GM18868 (cell line): Measurements from ENCODE around the gene OLIG2.

Experiments
- ATAC-seq: cut with Tn5 transposase; IDR thresholded peaks from one replicate; pipeline ENCODE4 v1.9.1; 2021; ENCODE audit warnings: mild to moderate bottlenecking, moderate library complexity; ENCODE audit not compliant: unreplicated experiment

The OLIG2 gene

DNA sequence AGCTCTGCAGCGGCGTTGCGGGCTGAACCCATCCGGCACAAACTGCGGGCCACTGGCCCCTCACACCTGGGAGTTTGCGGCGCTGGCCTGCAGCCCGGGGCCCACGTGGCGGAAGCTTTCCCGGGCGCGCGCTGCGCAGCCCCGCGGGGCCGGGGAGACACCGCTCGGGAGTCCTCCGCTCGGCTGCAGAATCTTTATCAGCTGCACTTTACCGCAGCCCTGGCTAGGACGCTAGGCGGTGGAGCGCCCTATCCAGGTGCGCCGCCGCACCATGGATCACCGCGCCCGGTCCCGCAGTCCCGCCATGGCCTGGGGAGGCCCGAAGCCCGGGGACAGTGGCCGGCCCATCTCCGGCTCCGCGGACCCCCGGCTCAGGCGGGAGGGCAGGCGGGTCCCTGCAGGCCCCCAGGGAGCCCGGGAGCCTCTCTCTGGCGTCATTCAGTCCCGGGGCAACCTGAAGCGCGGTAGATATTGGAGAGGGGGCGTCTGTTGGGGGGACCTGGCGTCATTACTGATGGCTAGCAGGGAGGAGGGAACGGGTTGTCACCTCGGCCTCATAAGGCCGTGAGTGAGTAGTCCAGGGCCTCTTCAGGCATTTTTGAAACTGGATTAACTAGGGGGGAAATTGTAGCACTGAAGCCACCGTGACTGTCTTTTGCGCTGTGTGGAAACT is 5.7 kb upstream of the OLIG2 start:
- no peak for ATAC-seq

DNA sequence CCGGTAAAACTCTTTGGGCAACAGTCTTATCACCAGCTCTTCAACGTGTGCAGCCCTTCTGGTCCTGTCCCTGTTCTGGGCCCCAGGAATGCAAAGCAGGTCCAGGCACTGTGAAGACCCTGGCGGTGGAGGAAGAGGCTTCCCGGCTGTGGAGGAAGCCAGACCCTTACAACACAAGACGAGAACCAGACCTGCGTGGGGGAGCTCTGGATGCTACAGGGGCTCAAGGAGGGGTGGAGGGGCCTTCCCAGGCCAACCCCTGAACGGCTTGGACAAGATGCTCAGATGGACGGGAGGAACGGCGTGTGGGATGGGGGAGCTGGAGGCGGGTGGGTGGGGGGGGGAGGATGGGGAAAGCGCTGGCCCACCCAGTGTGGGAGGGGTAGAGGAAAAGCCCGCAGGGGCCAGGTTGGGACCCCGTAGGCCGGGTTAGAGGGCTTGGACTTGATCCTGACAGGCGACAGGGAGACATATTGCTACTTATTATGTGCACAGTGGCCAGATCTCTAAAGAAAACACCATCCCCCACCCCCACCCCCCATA is 5.1 kb upstream of the OLIG2 start:
- ATAC-seq = no peak

DNA sequence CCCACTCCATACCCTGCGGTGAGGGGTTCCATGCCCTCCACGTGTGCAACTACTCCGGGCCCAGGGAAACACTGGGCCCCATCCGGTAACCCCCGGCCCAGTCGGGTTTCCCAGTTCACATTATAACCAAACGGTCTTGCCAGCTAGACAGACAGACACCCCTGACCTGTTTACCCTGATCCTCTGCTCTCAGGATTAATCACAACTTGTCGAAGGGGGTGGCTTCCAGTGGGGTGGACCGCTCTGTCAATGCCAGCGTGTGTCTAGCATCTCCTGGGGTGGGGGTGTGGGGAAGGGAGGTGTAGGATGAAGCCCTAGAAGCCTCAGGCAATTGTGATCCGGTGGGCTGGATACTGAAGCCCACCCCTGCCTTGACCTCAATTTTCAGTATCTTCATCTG is 4.6 kb upstream of the OLIG2 start:
- no peak for ATAC-seq

DNA sequence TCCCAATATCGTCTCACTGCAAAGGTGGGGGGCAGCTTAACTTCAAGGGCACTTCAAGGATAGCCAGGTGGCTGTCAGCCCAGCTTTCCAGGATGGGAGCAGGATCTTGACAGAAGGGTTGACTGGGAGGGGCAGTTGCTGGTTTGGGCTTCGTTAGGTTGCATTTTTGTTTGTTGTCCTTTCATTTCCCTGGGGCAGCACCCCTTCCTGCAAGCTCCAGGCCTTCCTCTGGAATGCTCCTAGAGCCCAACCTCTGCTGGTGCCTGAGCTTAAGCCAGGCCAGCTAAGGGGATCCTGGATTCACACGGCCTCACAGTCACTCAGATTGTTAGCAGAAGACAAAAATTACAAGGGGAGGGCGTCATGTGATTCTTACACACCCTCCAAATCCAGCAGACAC is 4.1 kb upstream of the OLIG2 start:
- no peak for ATAC-seq

DNA sequence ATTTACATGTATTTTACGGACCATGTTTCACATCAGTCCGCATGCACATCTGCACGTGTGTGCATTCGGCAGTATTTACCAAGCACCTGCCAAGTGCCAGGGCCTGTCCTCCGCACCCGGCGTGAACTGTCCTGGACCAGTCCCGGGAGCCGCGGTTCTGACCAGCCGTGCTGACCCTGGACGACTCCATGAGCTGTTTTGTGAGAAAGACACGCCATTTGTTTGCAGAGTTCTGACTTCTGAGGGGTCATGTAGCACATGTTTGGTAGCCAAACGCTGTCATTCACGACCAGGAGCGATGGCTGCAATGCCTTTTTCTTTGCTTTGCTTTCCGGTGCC is 3.3 kb upstream of the OLIG2 start:
- no peak for ATAC-seq

DNA sequence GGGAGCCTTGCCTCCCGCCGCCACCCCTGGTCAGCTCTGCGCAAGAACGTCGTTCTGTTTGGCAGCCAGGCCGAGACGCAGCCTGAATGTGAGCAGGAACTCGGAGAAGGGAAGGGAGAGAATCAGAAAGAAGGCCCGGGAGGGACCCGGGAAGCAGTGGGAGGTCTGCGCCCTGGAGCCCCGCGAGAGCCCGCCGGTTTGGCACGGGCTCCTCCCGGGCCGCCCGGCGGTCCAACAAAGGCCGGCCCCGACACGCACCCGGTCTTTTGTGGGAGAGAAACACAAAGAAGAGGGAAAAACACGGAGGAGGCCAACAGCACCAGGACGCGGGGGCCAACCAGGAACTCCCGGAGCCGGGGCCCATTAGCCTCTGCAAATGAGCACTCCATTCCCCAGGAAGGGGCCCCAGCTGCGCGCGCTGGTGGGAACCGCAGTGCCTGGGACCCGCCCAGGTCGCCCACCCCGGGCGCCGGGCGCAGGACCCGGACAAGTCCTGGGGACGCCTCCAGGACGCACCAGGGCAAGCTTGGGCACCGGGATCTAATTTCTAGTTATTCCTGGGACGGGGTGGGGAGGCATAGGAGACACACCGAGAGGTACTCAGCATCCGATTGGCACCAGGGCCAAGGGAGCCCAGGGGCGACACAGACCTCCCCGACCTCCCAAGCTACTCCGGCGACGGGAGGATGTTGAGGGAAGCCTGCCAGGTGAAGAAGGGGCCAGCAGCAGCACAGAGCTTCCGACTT is 2.7 kb upstream of the OLIG2 start:
- no peak for ATAC-seq

DNA sequence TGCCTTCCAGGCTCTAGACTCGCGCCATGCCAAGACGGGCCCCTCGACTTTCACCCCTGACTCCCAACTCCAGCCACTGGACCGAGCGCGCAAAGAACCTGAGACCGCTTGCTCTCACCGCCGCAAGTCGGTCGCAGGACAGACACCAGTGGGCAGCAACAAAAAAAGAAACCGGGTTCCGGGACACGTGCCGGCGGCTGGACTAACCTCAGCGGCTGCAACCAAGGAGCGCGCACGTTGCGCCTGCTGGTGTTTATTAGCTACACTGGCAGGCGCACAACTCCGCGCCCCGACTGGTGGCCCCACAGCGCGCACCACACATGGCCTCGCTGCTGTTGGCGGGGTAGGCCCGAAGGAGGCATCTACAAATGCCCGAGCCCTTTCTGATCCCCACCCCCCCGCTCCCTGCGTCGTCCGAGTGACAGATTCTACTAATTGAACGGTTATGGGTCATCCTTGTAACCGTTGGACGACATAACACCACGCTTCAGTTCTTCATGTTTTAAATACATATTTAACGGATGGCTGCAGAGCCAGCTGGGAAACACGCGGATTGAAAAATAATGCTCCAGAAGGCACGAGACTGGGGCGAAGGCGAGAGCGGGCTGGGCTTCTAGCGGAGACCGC is 2.0 kb upstream of the OLIG2 start:
- no peak for ATAC-seq

DNA sequence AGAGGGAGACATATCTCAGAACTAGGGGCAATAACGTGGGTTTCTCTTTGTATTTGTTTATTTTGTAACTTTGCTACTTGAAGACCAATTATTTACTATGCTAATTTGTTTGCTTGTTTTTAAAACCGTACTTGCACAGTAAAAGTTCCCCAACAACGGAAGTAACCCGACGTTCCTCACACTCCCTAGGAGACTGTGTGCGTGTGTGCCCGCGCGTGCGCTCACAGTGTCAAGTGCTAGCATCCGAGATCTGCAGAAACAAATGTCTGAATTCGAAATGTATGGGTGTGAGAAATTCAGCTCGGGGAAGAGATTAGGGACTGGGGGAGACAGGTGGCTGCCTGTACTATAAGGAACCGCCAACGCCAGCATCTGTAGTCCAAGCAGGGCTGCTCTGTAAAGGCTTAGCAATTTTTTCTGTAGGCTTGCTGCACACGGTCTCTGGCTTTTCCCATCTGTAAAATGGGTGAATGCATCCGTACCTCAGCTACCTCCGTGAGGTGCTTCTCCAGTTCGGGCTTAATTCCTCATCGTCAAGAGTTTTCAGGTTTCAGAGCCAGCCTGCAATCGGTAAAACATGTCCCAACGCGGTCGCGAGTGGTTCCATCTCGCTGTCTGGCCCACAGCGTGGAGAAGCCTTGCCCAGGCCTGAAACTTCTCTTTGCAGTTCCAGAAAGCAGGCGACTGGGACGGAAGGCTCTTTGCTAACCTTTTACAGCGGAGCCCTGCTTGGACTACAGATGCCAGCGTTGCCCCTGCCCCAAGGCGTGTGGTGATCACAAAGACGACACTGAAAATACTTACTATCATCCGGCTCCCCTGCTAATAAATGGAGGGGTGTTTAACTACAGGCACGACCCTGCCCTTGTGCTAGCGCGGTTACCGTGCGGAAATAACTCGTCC is 1.3 kb upstream of the OLIG2 start:
- no peak for ATAC-seq

DNA sequence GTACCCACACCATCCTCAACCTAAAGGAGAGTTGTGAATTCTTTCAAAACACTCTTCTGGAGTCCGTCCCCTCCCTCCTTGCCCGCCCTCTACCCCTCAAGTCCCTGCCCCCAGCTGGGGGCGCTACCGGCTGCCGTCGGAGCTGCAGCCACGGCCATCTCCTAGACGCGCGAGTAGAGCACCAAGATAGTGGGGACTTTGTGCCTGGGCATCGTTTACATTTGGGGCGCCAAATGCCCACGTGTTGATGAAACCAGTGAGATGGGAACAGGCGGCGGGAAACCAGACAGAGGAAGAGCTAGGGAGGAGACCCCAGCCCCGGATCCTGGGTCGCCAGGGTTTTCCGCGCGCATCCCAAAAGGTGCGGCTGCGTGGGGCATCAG is 638 bp upstream of the OLIG2 start:
- ATAC-seq = no peak

DNA sequence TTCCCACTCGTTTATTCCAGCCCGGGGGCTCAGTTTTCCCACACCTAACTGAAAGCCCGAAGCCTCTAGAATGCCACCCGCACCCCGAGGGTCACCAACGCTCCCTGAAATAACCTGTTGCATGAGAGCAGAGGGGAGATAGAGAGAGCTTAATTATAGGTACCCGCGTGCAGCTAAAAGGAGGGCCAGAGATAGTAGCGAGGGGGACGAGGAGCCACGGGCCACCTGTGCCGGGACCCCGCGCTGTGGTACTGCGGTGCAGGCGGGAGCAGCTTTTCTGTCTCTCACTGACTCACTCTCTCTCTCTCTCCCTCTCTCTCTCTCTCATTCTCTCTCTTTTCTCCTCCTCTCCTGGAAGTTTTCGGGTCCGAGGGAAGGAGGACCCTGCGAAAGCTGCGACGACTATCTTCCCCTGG is 716 bp downstream of the OLIG2 start:
- ATAC-seq = no peak

DNA sequence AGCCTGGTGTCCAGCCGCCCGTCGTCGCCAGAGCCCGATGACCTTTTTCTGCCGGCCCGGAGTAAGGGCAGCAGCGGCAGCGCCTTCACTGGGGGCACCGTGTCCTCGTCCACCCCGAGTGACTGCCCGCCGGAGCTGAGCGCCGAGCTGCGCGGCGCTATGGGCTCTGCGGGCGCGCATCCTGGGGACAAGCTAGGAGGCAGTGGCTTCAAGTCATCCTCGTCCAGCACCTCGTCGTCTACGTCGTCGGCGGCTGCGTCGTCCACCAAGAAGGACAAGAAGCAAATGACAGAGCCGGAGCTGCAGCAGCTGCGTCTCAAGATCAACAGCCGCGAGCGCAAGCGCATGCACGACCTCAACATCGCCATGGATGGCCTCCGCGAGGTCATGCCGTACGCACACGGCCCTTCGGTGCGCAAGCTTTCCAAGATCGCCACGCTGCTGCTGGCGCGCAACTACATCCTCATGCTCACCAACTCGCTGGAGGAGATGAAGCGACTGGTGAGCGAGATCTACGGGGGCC is 1.2 kb downstream of the OLIG2 start:
- no peak for ATAC-seq

DNA sequence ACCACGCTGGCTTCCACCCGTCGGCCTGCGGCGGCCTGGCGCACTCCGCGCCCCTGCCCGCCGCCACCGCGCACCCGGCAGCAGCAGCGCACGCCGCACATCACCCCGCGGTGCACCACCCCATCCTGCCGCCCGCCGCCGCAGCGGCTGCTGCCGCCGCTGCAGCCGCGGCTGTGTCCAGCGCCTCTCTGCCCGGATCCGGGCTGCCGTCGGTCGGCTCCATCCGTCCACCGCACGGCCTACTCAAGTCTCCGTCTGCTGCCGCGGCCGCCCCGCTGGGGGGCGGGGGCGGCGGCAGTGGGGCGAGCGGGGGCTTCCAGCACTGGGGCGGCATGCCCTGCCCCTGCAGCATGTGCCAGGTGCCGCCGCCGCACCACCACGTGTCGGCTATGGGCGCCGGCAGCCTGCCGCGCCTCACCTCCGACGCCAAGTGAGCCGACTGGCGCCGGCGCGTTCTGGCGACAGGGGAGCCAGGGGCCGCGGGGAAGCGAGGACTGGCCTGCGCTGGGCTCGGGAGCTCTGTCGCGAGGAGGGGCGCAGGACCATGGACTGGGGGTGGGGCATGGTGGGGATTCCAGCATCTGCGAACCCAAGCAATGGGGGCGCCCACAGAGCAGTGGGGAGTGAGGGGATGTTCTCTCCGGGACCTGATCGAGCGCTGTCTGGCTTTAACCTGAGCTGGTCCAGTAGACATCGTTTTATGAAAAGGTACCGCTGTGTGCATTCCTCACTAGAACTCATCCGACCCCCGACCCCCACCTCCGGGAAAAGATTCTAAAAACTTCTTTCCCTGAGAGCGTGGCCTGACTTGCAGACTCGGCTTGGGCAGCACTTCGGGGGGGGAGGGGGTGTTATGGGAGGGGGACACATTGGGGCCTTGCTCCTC is 1.9 kb downstream of the OLIG2 start:
- ATAC-seq = no peak

DNA sequence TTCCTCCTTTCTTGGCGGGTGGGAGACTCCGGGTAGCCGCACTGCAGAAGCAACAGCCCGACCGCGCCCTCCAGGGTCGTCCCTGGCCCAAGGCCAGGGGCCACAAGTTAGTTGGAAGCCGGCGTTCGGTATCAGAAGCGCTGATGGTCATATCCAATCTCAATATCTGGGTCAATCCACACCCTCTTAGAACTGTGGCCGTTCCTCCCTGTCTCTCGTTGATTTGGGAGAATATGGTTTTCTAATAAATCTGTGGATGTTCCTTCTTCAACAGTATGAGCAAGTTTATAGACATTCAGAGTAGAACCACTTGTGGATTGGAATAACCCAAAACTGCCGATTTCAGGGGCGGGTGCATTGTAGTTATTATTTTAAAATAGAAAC is 2.5 kb downstream of the OLIG2 start:
- ATAC-seq = no peak

DNA sequence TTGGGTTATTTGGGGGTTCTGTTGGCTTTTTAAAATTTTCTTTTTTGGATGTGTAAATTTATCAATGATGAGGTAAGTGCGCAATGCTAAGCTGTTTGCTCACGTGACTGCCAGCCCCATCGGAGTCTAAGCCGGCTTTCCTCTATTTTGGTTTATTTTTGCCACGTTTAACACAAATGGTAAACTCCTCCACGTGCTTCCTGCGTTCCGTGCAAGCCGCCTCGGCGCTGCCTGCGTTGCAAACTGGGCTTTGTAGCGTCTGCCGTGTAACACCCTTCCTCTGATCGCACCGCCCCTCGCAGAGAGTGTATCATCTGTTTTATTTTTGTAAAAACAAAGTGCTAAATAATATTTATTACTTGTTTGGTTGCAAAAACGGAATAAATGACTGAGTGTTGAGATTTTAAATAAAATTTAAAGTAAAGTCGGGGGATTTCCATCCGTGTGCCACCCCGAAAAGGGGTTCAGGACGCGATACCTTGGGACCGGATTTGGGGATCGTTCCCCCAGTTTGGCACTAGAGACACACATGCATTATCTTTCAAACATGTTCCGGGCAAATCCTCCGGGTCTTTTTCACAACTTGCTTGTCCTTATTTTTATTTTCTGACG is 3.1 kb downstream of the OLIG2 start:
- ATAC-seq = no peak

DNA sequence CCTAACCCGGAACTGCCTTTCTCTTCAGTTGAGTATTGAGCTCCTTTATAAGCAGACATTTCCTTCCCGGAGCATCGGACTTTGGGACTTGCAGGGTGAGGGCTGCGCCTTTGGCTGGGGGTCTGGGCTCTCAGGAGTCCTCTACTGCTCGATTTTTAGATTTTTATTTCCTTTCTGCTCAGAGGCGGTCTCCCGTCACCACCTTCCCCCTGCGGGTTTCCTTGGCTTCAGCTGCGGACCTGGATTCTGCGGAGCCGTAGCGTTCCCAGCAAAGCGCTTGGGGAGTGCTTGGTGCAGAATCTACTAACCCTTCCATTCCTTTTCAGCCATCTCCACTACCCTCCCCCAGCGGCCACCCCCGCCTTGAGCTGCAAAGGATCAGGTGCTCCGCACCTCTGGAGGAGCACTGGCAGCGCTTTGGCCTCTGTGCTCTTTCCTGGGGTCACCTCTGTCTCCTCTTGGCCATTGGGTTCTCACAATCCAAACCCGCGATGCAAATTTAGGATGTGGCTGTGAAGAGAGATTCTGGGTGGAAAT is 3.7 kb downstream of the OLIG2 start:
- no peak for ATAC-seq

DNA sequence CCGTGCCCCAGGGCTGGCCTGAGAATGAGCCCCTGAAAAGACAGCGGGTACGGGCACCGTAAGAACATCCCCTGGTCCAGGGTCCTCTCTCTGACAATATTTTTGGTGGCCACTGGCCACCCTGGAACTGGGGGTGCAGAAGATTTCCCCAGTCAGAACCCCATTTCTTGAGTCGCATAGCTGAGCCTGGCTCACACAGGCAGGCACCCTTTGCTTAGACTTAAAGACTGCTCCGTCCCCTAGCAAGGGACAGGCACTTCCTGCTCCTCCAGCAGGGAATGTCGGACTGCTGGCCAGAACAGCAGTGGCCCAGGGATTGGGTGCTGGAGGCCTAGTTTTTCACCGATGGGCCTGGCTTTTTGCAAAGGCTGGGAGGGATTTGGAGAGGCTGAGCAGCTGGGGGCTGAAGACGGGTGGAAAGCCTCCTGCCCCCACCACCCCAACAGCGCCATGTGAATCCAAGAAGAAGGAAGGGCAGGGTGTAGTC is 4.3 kb downstream of the OLIG2 start:
- no peak for ATAC-seq

DNA sequence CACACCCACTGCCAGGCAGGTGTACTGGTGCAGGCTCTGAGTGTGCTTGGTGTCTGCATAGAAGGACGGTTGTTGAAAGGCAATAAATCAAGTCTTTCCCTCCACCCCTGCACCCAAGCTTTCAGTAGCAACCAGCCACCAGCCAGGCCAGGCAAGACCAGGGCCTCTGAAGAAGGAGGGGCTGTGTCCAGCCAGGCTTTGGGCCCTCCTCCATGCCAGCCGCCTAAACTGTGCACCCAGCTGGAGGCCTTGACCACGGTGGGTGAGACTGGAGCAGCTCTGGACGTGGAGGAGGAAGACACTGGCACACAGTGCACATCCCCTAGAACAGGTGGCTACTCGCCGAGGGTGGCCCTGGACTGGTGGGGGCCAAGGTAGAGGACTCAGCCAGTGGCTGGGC is 4.9 kb downstream of the OLIG2 start:
- ATAC-seq = no peak

DNA sequence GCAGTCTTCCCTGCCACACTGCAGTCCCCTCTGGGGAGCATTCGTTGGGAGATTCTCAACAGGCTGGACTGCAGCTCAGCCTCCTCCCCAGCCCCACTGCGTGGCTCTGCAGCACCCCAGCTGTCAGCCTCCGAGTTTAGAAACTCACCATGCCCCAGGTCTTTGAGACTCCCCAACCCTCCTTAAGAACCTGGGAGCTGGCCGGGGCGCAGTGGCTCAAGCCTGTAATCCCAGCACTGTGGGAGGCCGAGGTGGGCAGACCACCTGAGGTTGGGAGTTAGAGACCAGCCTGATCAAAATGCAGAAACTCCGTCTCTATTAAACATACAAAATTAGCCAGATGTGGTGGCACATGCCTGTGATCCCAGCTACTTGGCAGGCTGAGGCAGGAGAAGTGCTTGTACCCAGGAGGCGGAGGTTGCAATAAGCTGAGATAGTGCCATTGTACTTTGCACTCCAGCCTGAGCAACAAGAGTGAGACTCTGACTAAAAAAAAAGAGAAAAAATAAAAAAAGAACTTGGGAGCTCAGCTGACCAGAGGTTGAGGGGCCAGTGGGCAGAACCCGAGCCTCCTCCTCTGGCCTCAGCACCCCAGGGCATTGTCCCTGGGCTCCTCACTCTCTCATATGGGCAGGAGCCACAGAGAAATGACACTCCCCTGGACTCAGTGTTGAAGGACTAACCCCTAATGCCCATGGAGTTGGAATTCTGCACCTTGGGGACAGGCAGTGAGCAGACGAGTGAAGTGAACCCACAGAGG is 5.6 kb downstream of the OLIG2 start:
- no peak for ATAC-seq
